ENCODE results near the gene ZNF524.

GRCh38 chr19:55580628-55581144, 19.4 kb upstream of the ZNF524 start, which contains the start of gene ZNF579:
- TF ChIP-seq CTCF (IDR thresholded peaks at IDR 0.05; ENCODE audit: insufficient read depth, low read depth, low read length) (no peak), EZH2 (IDR thresholded peaks at IDR 0.05; ENCODE audit: insufficient read depth, low read length) (no peak)
